GM12878 (cell line): ENCODE results near the gene USP25. TPM values are rescaled to one million over a fixed set of nuclear protein-coding genes. Genes with fewer than 3 reads are reported as not detected.
A peak's percentile ranks its signal among the peaks of the same experiment; 100 is the strongest.

ENCODE experiments used
- ATAC-seq: fragments of 200-7000 bp; cut with Tn5 transposase; 3 replicates; pipeline ENCODE4 v1.9.1; 2020; ENCODE audit warnings: mild to moderate bottlenecking, moderate library complexity
- BruUV-seq: library from RNA; stranded (reverse); fragments of 400-500 nt; replicated peaks from 2 replicates; lab custom pipeline; 2021; lab: Mats Ljungman, UMichigan
- CTCF ChIA-PET: fragments of 300-600 bp; sonication (Branson Sonifier 250); formaldehyde crosslinking; extraction: SDS; loops from one replicate; lab custom pipeline; 2021; ENCODE audit warnings: inconsistent platforms; lab: Yijun Ruan, JAX
- POLR2A ChIA-PET: fragments of 350-600 bp; formaldehyde crosslinking; extraction: SDS; loops from one replicate; lab custom pipeline; 2021; ENCODE audit warnings: inconsistent platforms; lab: Charles Lee
- RAD21 ChIA-PET: fragments of 300-600 bp; sonication (Branson Sonifier 250); formaldehyde crosslinking; loops from one replicate; lab custom pipeline; 2023; ENCODE audit warnings: antibody characterized with exemption; ENCODE audit not compliant: unreplicated experiment; lab: Charles Lee
- SMC1A ChIA-PET: fragments of 300-600 bp; sonication (Branson Sonifier 250); formaldehyde crosslinking; loops from one replicate; lab custom pipeline; 2023; ENCODE audit not compliant: unreplicated experiment, uncharacterized antibody; lab: Charles Lee
- DNase-seq: peaks from one replicate; pipeline ENCODE4 v3.0.0-alpha.2; 2011; ENCODE audit warnings: low read depth, low spot score
- FAIRE-seq: peaks from 3 replicates; lab custom pipeline; 2011; peaks lifted over from hg19 to GRCh38; lab: Jason Lieb, UNC
- H2AFZ ChIP-seq: 2 replicates; pipeline ENCODE4 v1.6.0; 2011; ENCODE audit warnings: low read depth, low read length, control low read depth; ENCODE audit not compliant: control insufficient read depth
- H3K27ac ChIP-seq: 2 replicates; pipeline ENCODE4 v1.5.1; 2011; ENCODE audit warnings: control low read depth; ENCODE audit not compliant: control insufficient read depth, insufficient read depth
- H3K27me3 ChIP-seq, 2 experiments: replicated peaks in 1 of 2; 2 replicates each; pipeline versions ENCODE4 v1.6.0 to v1.6.1; 2011; ENCODE audit warnings: low read length in 1 of 2; ENCODE audit not compliant: control insufficient read depth in 2 of 2, insufficient read depth in 2 of 2
- H3K36me3 ChIP-seq, 2 experiments: 2 replicates each; pipeline ENCODE4 v1.5.1; 2011; ENCODE audit warnings: low read length in 1 of 2; ENCODE audit not compliant: control insufficient read depth in 2 of 2, insufficient read depth in 2 of 2
- H3K4me1 ChIP-seq: 2 replicates; pipeline ENCODE4 v1.6.1; 2011; ENCODE audit warnings: mild to moderate bottlenecking, low read length, moderate library complexity, mixed read lengths; ENCODE audit not compliant: control insufficient read depth, insufficient read depth
- H3K4me2 ChIP-seq: 2 replicates; pipeline ENCODE4 v1.6.0; 2011; ENCODE audit warnings: control low read depth; ENCODE audit not compliant: control insufficient read depth, insufficient read depth
- H3K4me3 ChIP-seq: fragments of 200-600 bp; sonication (generic); 2 replicates; pipeline ENCODE4 v1.5.1; 2016
- H3K79me2 ChIP-seq: 2 replicates; pipeline ENCODE4 v1.6.0; 2011; ENCODE audit warnings: low read length; ENCODE audit not compliant: control insufficient read depth, insufficient read depth
- H3K9ac ChIP-seq: 2 replicates; pipeline ENCODE4 v1.8.0; 2011; ENCODE audit warnings: low read length, control low read depth, mixed read lengths; ENCODE audit not compliant: control insufficient read depth, insufficient read depth
- H3K9me3 ChIP-seq: replicated peaks from 3 replicates; pipeline ENCODE4 v1.5.1; 2011; ENCODE audit warnings: mild to moderate bottlenecking, low read length; ENCODE audit not compliant: control insufficient read depth, insufficient read depth
- H4K20me1 ChIP-seq: 2 replicates; pipeline ENCODE4 v1.6.0; 2011; ENCODE audit not compliant: control insufficient read depth, insufficient read depth
- ESRRA ChIP-seq: IDR thresholded peaks from 2 replicates; pipeline ENCODE4 v1.6.1; 2012; ENCODE audit warnings: mild to moderate bottlenecking, low read length, improper control_type of control experiment
- FOXK2 ChIP-seq: fragments of 450-650 bp; IDR thresholded peaks from 2 replicates; pipeline ENCODE4 v1.6.1; 2017; ENCODE audit warnings: mild to moderate bottlenecking, moderate library complexity
- IKZF1 ChIP-seq: fragments of 450-650 bp; conservative IDR thresholded peaks from 2 replicates; pipeline ENCODE4 v1.6.1; 2017; ENCODE audit warnings: antibody characterized with exemption, mild to moderate bottlenecking
- MEF2B ChIP-seq: fragments of 450-650 bp; IDR thresholded peaks from 2 replicates; pipeline ENCODE4 v1.6.1; 2018; ENCODE audit warnings: mild to moderate bottlenecking, moderate library complexity; ENCODE audit not compliant: partially characterized antibody, poor library complexity, severe bottlenecking
- MLLT1 ChIP-seq: fragments of 450-650 bp; IDR thresholded peaks from 2 replicates; pipeline ENCODE4 v1.6.1; 2016; ENCODE audit warnings: mild to moderate bottlenecking
- MXI1 ChIP-seq: fragments of 150-350 bp; IDR thresholded peaks from 2 replicates; pipeline ENCODE4 v1.6.1; 2011; ENCODE audit warnings: low read depth, mild to moderate bottlenecking, inconsistent platforms, low read length, improper control_type of control experiment
- PKNOX1 ChIP-seq: fragments of 450-650 bp; IDR thresholded peaks from 2 replicates; pipeline ENCODE4 v1.6.1; 2016; ENCODE audit warnings: mild to moderate bottlenecking
- RB1 ChIP-seq: fragments of 450-650 bp; formaldehyde crosslinking; IDR thresholded peaks from 2 replicates; pipeline ENCODE4 v1.6.1; 2017; ENCODE audit warnings: mild to moderate bottlenecking, borderline replicate concordance
- RBBP5 ChIP-seq: fragments of 200-600 bp; sonication (generic); conservative IDR thresholded peaks from 2 replicates; pipeline ENCODE4 v1.6.1; 2016
- SMC3 ChIP-seq: IDR thresholded peaks from 2 replicates; pipeline ENCODE4 v1.6.1; 2011; ENCODE audit warnings: low read length, improper control_type of control experiment, borderline replicate concordance
- TBL1XR1 ChIP-seq: IDR thresholded peaks from 2 replicates; pipeline ENCODE4 v1.6.1; 2012; ENCODE audit warnings: low read depth, low read length, improper control_type of control experiment
- TCF7 ChIP-seq: IDR thresholded peaks from 2 replicates; pipeline ENCODE4 v1.6.1; 2014; ENCODE audit warnings: antibody characterized with exemption, borderline replicate concordance
- ZBTB33 ChIP-seq: fragments of 450-650 bp; IDR thresholded peaks from 2 replicates; pipeline ENCODE4 v1.6.1; 2017; ENCODE audit warnings: mild to moderate bottlenecking
- ZBTB40 ChIP-seq: fragments of 450-650 bp; IDR thresholded peaks from 2 replicates; pipeline ENCODE4 v1.6.1; 2016; ENCODE audit warnings: mild to moderate bottlenecking, moderate library complexity, borderline replicate concordance
- WGBS: methylation state at CpG from one replicate; pipeline ENCODE4 v1.1.6; 2016; ENCODE audit warnings: low lambda C conversion rate; ENCODE audit not compliant: insufficient replicate concordance, insufficient coverage; ENCODE audit errors: missing lambda C conversion rate; 5-methylcytosine and 5-hydroxymethylcytosine counted together
- in situ Hi-C: fragments of 300-500 bp; cut with MboI; formaldehyde crosslinking; loops from 9 replicates; pipeline ENCODE4 v1.14.3; 2018; ENCODE audit warnings: mixed read lengths
- intact Hi-C: fragments of 100-400 bp; cut with micrococcal nuclease; formaldehyde crosslinking; loops from one replicate; pipeline ENCODE4 v1.14.2; 2022; ENCODE audit not compliant: unreplicated experiment
- polyA plus RNA-seq, 11 experiments: library from polyadenylated mRNA; depleted of rRNA in 4 of 11; unstranded in 6 of 11; stranded (reverse) in 5 of 11; fragments of >200 nt; fragmentation: Nextera tagmentation in 4 of 11; fragmentation: Illumina TruSeq in 1 of 11; extraction: Ambion mirVana in 4 of 11; extraction: Trizol in 1 of 11; gene quantifications; 1 replicate in 1 of 11; 2 replicates in 10 of 11; pipeline versions ENCODE4 v1.2.1 to v1.2.3, GENCODE V29; 2011 to 2016; ENCODE audit warnings: inconsistent platforms in 2 of 11, missing spikeins in 2 of 11, low read depth in 1 of 11
- total RNA-seq, 4 experiments: library from RNA; depleted of rRNA in 3 of 4; stranded (reverse); fragments of >200 nt in 3 of 4; fragmentation: Illumina TruSeq in 1 of 4; extraction: Trizol in 1 of 4; gene quantifications; 2 replicates each; pipeline versions ENCODE4 v1.2.1 to v1.2.3, GENCODE V29; 2013 to 2021

USP25 gene
- total and polyA plus RNA-seq, 10 of the 15 experiments (the other 5 are each of a cell fraction or from before 2014, with no cell fraction given): 1.5 to 31.3 (median 23.4) TPM

GRCh38 chr21:15732290-15732995, 2.7 kb downstream of the USP25 start:
- Histone ChIP-seq H3K4me1 (peaks cover 6% of the 10 kb centered on the region; the same call in 1 of the 2 replicates), H3K9me3 (no peaks in the 10 kb centered on the region; the same call in 2 of the 3 replicates), H3K79me2 (peaks cover 69% of the 10 kb centered on the region), H3K9ac (peak overlapping the region; percentile 91), H3K27me3 (no peaks in the 10 kb centered on the region), H4K20me1 (no peaks in the 10 kb centered on the region), H3K36me3 (no peaks in the 10 kb centered on the region), H3K4me2 (peak overlapping the region; percentile 83), H3K4me3 (peak overlapping the region; percentile 89), H3K27ac (peak overlapping the region; percentile 73), H2AFZ (no peak overlapping the region)
- DNase-seq (peak; percentile 57), ATAC-seq (peak; percentile 61), FAIRE-seq (peak; percentile 68)
- under 1% methylated on average over 6 of the region's 6 CpGs for WGBS
- ChIA-PET POLR2A (interaction anchor here (1.0 to 1.2 kb wide), 2 partner anchors 10 to 62 kb away, joined by 3 read pairs; no protein-coding TSS in a partner anchor), SMC1A (interaction anchor here (0.6 to 1.0 kb wide), 6 partner anchors 9 to 860 kb away, joined by 3 to 5 read pairs (median 3); no protein-coding TSS in a partner anchor), CTCF (no interaction called here), RAD21 (interaction anchor here (0.8 to 1.0 kb wide), 2 partner anchors 96 to 138 kb away, joined by 3 read pairs; no protein-coding TSS in a partner anchor)
- no TSS peak for BruUV-seq
- intact Hi-C loops (loop anchor here (5.0 to 10.0 kb wide), 2 partner anchors 95 to 668 kb away; partner anchors contain the start of gene NRIP1), in situ Hi-C loops (loop anchor here (25.0 kb wide), 4 partner anchors 695 to 1880 kb away; partner anchors contain the start of gene BTG3)
- TF ChIP-seq RBBP5 (no peak), ZBTB33 (no peak), SMC3 (no peak), MXI1 (no peak; the same call in 1 of the 2 replicates), FOXK2 (no peak), ESRRA (no peak), TCF7 (no peak), RB1 (no peak), MEF2B (no peak), PKNOX1 (peak; percentile 56), IKZF1 (no peak), TBL1XR1 (no peak), ZBTB40 (peak; percentile 30; the same call in 1 of the 2 replicates), MLLT1 (peak; percentile 70; the same call in 1 of the 2 replicates)
